Fibroblast of skin of scalp (primary cell): ENCODE data around the gene VMO1. TPM values are rescaled to one million over a fixed set of nuclear protein-coding genes. Genes with fewer than 3 reads are reported as not detected.
"Not testable (repeated sequence)": the region's sequence is repeated elsewhere in the genome, so short reads cannot be mapped to it uniquely, and the experiment has no call there.

Source experiments
- DNase-seq: peaks from one replicate; pipeline ENCODE4 v3.0.0-alpha.2; 2013
- polyA plus RNA-seq, 2 experiments: library from polyadenylated mRNA; unstranded; fragments of 120-200 nt; gene quantifications; one replicate each; pipeline ENCODE4 v1.2.1, GENCODE V29; 2013; ENCODE audit not compliant: insufficient read length in 2 of 2

Gene VMO1
- polyA plus RNA-seq (2013, experiment 1 of 2; ENCODE audit: insufficient read length) = 0.26 TPM
- polyA plus RNA-seq (2013, experiment 2 of 2; ENCODE audit: insufficient read length) = 0.41 TPM

- DNase-seq = no peak
Measured at GRCh38 chr17:4786106-4786511, at the start of gene VMO1. TSS of gene VMO1 (minus strand) at chr17:4786364. CDS start at chr17:4786352, 12 bp downstream.

GRCh38 chr17:4834681-4835020, 48.5 kb upstream of the VMO1 start:
- no peak for DNase-seq

- DNase-seq = peak; percentile 54
Measured at GRCh38 chr17:4833941-4834680, 47.9 kb upstream of the VMO1 start.

- peak; percentile 93 for DNase-seq
Measured at GRCh38 chr17:4833178-4833940, 47.2 kb upstream of the VMO1 start, which contains the start of gene MINK1. TSS of gene MINK1 (plus strand) at chr17:4833340. CDS start at chr17:4833584, 244 bp downstream.

GRCh38 chr17:4832829-4833177, 46.6 kb upstream of the VMO1 start:
- not testable (repeated sequence) for DNase-seq

GRCh38 chr17:4827399-4827798, 41.2 kb upstream of the VMO1 start:
- DNase-seq = no peak

- DNase-seq = no peak
Measured at GRCh38 chr17:4823373-4824089, 37.4 kb upstream of the VMO1 start.

- no peak for DNase-seq
Measured at GRCh38 chr17:4822835-4823234, 36.7 kb upstream of the VMO1 start.

GRCh38 chr17:4818276-4818675, 32.1 kb upstream of the VMO1 start:
- DNase-seq = no peak

GRCh38 chr17:4816826-4817225, 30.7 kb upstream of the VMO1 start:
- DNase-seq = no peak

GRCh38 chr17:4815043-4815675, 29.0 kb upstream of the VMO1 start:
- no peak for DNase-seq

GRCh38 chr17:4812690-4813089, 26.5 kb upstream of the VMO1 start:
- no peak for DNase-seq

GRCh38 chr17:4811471-4811870, 25.3 kb upstream of the VMO1 start:
- DNase-seq = no peak

GRCh38 chr17:4810696-4811290, 24.6 kb upstream of the VMO1 start:
- no peak for DNase-seq

GRCh38 chr17:4808378-4808767, 22.2 kb upstream of the VMO1 start:
- no peak for DNase-seq

GRCh38 chr17:4807605-4808377, 21.6 kb upstream of the VMO1 start:
- no peak for DNase-seq

GRCh38 chr17:4806777-4807604, 20.8 kb upstream of the VMO1 start, which contains the start of gene PLD2:
TSS of gene PLD2 (plus strand) at chr17:4807152. CDS start at chr17:4807773, 621 bp downstream.
- peak; percentile 83 for DNase-seq

GRCh38 chr17:4806456-4806776, 20.3 kb upstream of the VMO1 start:
- DNase-seq = no peak

- no peak for DNase-seq
Measured at GRCh38 chr17:4802228-4802627, 16.1 kb upstream of the VMO1 start, which contains the start of gene C17orf114. TSS of gene C17orf114 (minus strand) at chr17:4802328.

GRCh38 chr17:4800462-4801196, 14.5 kb upstream of the VMO1 start:
- no peak for DNase-seq
